Esophagus muscularis mucosa (tissue), 4 donors: ENCODE measurements around the gene KCNJ12. TPM values are rescaled to one million over a fixed set of nuclear protein-coding genes. Genes with fewer than 3 reads are reported as not detected.

Experiments
- DNase-seq: peaks from one replicate; pipeline ENCODE4 v3.0.0-alpha.2; 2017; ENCODE audit errors: extremely low spot score
- H3K27ac ChIP-seq, 4 donors: fragments of 200-600 bp; sonication (generic); replicated peaks in 1 of 4; 1 replicate in 3 of 4; 2 replicates in 1 of 4; pipeline ENCODE4 v1.5.1; 2016 to 2019; ENCODE audit warnings: mild to moderate bottlenecking in 1 of 4
- H3K27me3 ChIP-seq, 4 donors: fragments of 200-600 bp; sonication (generic); one replicate each; pipeline versions ENCODE4 v1.5.1 to v1.6.0; 2016 to 2019
- H3K36me3 ChIP-seq, 4 donors: fragments of 200-600 bp; sonication (generic); one replicate each; pipeline ENCODE4 v1.5.1; 2016 to 2019
- H3K4me1 ChIP-seq, 4 donors: fragments of 200-600 bp; sonication (generic); one replicate each; pipeline ENCODE4 v1.5.1; 2016 to 2019
- H3K4me3 ChIP-seq, 4 donors: fragments of 200-600 bp; sonication (generic); 1 replicate in 2 of 4; 2 replicates in 2 of 4; pipeline ENCODE4 v1.5.1; 2016 to 2019; ENCODE audit warnings: mild to moderate bottlenecking in 4 of 4, moderate library complexity in 1 of 4
- H3K9me3 ChIP-seq, 4 donors: fragments of 200-600 bp; sonication (generic); 1 replicate in 3 of 4; 2 replicates in 1 of 4; pipeline ENCODE4 v1.5.1; 2016 to 2019
- CTCF ChIP-seq, 3 experiments: fragments of 200-600 bp in 2 of 3; fragments of 450-650 bp in 1 of 3; sonication (generic) in 2 of 3; IDR thresholded peaks; one replicate each; pipeline ENCODE4 v1.5.1; 2017 to 2019; ENCODE audit warnings: antibody characterized with exemption in 3 of 3, mild to moderate bottlenecking in 2 of 3, moderate library complexity in 1 of 3
- EP300 ChIP-seq: sonication (generic); formaldehyde crosslinking; IDR thresholded peaks from one replicate; pipeline ENCODE4 v1.6.1; 2017; ENCODE audit warnings: antibody characterized with exemption
- POLR2A ChIP-seq: fragments of 450-650 bp; IDR thresholded peaks from one replicate; pipeline ENCODE4 v1.6.1; 2017; ENCODE audit warnings: antibody characterized with exemption, moderate library complexity, mild to moderate bottlenecking, low read depth
- POLR2AphosphoS5 ChIP-seq, 2 donors: sonication (generic); formaldehyde crosslinking; IDR thresholded peaks; one replicate each; pipeline ENCODE4 v1.6.1; 2017; ENCODE audit warnings: antibody characterized with exemption in 2 of 2
- WGBS: methylation state at CpG from one replicate; pipeline ENCODE4 v1.1.5; 2018; 5-methylcytosine and 5-hydroxymethylcytosine counted together
- intact Hi-C: fragments of 100-400 bp; cut with DNase I; formaldehyde crosslinking; loops from one replicate; pipeline ENCODE4 v1.15.1; 2023
- total RNA-seq, 4 donors: library from RNA; depleted of rRNA; stranded (reverse); fragments of >200 nt; gene quantifications; one replicate each; pipeline versions ENCODE4 v1.1.0 to v1.2.1, GENCODE V29; 2016

Gene KCNJ12
- total RNA-seq, 4 donors from 2014 or later: 0.83 to 2.1 (median 1.5) TPM

- Histone ChIP-seq H3K9me3 (no peaks in the 10 kb centered on the region), H3K36me3 (no peaks in the 10 kb centered on the region), H3K27ac (no peak overlapping the region), H3K4me3 (no peak overlapping the region), H3K4me1 (peaks cover 4 to 22% (median 12%) of the 10 kb centered on the region in 4 donors), H3K27me3 (no peaks in the 10 kb centered on the region)
- intact Hi-C loops: no loop called here
- no peak for DNase-seq
- WGBS: 82% methylated on average over 7 of the region's 7 CpGs
- no peak for TF ChIP-seq EP300
- TF ChIP-seq POLR2A: no peak
- TF ChIP-seq CTCF (IDR thresholded peaks at IDR 0.05): no peak
- TF ChIP-seq POLR2AphosphoS5 (IDR thresholded peaks at IDR 0.05): no peak
These were observed 16.1 kb upstream of the KCNJ12 start for GRCh38 chr17:21360048-21360447.

- no peak for DNase-seq
- WGBS: 72% methylated on average over 3 of the region's 5 CpGs
- no peak for TF ChIP-seq CTCF (IDR thresholded peaks at IDR 0.05)
- no peak for TF ChIP-seq EP300
- TF ChIP-seq POLR2A: no peak
- no peak for TF ChIP-seq POLR2AphosphoS5 (IDR thresholded peaks at IDR 0.05)
- no peaks in the 10 kb centered on the region for H3K36me3 ChIP-seq
- H3K4me1 ChIP-seq: peaks cover 4 to 22% (median 12%) of the 10 kb centered on the region in 4 donors
- H3K9me3 ChIP-seq: no peaks in the 10 kb centered on the region
- H3K27ac ChIP-seq: no peak overlapping the region
- H3K27me3 ChIP-seq: no peaks in the 10 kb centered on the region
- intact Hi-C loops: no loop called here
- no peak overlapping the region for H3K4me3 ChIP-seq
These were observed 14.9 kb upstream of the KCNJ12 start for GRCh38 chr17:21361020-21361809.

GRCh38 chr17:21362331-21362931, 13.7 kb upstream of the KCNJ12 start:
- Histone ChIP-seq H3K9me3 (no peaks in the 10 kb centered on the region), H3K27me3 (no peaks in the 10 kb centered on the region), H3K36me3 (no peaks in the 10 kb centered on the region), H3K4me3 (no peak overlapping the region), H3K27ac (no peak overlapping the region), H3K4me1 (peaks cover 4 to 22% (median 12%) of the 10 kb centered on the region in 4 donors)
- DNase-seq: no peak
- no peak for TF ChIP-seq POLR2AphosphoS5 (IDR thresholded peaks at IDR 0.05)
- TF ChIP-seq CTCF (IDR thresholded peaks at IDR 0.05): no peak
- no peak for TF ChIP-seq EP300
- TF ChIP-seq POLR2A: no peak
- intact Hi-C loops: no loop called here

- no peak overlapping the region for H3K27ac ChIP-seq
- intact Hi-C loops: no loop called here
- peaks cover 0 to 12% (median 7%) of the 10 kb centered on the region in 4 donors for H3K4me1 ChIP-seq
- H3K36me3 ChIP-seq: no peaks in the 10 kb centered on the region
- no peak for TF ChIP-seq POLR2A
- TF ChIP-seq CTCF (IDR thresholded peaks at IDR 0.05): no peak
- no peak for TF ChIP-seq POLR2AphosphoS5 (IDR thresholded peaks at IDR 0.05)
- no peak for TF ChIP-seq EP300
- H3K4me3 ChIP-seq: no peak overlapping the region
- 95% methylated on average over 9 of the region's 9 CpGs for WGBS
- H3K27me3 ChIP-seq: no peaks in the 10 kb centered on the region
- no peak for DNase-seq
- H3K9me3 ChIP-seq: no peaks in the 10 kb centered on the region
These were observed 12.1 kb upstream of the KCNJ12 start for GRCh38 chr17:21363776-21364642.
